HG02610 (cell line): ENCODE measurements around the gene SNRK.

Experiments used
- ATAC-seq: cut with Tn5 transposase; IDR thresholded peaks from one replicate; pipeline ENCODE4 v1.9.1; 2021; ENCODE audit warnings: mild to moderate bottlenecking, moderate library complexity; ENCODE audit not compliant: unreplicated experiment

The SNRK gene

DNA sequence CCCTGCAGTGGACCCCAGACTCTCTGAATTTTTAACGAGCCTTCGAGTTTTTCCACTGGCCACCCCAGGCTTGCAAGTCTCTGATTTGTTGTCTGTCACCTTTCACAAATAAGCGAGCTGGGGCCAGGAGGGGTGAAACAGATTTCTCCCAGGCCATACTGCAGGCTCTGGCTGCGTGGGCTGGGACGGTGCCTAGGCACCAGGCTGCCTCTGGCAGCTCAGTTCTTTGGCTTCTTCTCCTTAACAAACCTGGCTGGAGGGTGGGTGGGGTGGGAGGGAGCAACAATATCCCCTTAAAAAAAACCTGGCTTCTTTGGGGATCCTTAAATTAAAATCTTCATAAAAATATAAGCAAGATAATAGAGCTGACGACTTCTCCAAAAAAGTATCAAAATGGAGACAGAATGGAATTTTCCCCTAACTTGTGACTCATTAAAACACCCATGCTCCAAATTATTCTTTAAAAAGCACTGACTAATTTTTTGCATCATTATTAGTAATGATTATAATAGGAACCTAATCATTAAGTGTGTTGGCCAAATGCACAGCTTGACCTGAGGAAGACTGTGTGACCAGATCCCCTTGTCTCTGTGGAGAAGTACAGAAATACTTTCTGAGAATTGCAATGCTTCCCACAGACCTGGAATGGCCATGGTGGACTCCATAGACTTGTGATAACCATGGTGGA is 84.1 kb downstream of the SNRK start:
- no peak for ATAC-seq

DNA sequence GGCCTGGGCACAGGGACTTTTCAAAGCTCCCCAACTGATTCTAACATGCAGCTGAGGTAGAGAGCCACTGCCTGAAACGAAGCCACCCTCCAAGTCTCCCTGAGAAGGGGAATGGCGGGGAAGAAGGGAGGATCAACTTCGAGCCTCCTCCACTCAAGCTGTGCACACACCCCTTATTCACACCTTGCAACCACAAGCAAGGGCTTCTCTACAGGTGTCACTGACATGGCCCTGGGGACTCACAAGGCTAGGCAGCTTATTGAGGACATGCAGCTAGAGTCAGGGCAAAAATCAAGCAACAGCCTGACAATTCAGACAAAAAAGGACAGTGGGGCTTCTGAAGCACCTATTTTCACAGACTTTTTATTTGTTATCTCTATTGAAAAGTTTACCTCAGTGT is 85.2 kb downstream of the SNRK start:
- ATAC-seq, result no peak

DNA sequence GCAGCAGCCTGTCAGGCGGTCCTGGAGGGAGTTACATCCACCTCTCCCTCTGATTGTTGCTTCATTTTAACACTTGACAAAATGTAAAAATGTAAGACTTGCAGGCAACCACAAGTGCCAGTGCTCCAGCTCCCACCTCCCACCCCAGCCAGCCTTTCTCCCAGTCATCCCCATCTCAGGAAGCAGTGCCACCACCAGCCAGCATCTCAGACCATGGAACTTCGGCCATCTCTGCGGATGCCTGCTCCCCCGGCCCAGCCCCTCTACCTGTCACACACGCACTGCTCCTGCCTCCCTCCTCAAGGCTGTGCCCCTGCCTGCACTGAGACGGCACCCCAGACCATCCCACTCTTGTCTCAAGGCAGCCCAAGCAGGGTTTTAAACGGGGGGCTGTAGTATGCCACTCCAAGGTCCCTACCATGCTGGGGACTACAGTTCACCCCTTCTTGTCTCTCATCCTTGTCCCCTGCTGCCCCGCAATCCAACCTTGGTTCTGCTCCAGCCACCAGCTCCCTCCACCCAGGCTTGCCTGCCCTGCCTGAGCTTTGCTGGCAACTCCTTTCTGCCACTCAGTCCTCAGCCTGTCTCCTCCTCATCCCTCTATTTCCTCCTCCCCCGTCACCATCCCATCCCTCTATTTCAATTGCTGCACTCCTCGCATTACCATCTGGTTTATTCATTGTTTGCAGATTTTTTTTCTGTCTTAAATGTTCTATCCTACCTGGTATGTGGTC is 85.8 kb downstream of the SNRK start:
- no peak for ATAC-seq

DNA sequence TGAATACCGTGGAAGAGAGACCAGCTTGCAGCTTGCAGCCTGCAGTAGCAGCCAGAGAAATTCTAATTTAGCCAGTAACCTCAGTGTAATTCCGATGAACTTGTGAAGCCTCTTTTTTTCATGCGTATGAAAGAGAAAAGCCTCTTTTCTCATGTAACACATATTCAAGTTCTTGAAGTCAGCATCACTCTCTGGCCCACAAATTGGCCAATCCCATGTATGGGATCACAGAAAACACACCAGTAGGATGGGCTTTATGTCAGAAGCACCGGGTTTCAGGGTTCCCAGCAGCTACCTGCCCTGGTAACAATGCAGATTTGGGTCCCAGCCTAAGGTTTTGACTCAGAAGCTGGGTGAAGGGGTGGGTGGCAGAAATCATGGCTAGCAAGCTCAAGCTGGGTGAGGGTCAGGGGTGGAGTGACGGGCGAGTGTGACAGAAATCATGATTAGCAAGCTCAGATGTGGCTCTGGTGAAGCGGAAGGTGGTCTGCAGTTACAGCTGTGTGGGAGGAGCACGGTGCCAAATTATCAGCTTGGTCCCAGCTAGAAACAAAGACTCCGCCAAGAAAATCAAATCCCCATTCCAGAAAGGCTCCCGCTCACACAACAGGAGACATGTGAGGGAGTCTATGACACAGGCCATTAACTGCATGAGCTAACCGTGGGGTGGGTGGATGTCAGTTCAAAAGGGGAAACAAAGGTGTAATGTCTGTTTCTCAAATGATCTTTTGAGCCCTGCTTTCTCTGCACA is 86.6 kb downstream of the SNRK start:
- no peak for ATAC-seq

DNA sequence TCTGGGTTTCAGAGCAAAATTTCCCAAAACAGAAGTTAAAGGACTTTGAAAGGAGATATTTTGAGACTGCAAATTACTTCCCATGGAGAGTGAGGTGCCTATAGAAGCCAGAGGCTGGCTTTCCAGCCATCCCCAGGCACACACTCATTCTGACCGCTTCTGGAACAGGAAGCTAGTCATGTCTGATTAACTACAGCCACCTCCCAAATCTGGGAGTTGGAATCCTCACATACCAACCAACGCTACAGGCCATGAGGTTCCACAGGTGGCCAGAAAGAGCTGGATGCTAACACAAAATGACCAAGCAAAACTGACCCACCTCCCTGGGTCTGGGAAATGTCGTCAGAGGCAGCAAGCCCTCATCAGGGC is 87.2 kb downstream of the SNRK start:
- no peak for ATAC-seq

DNA sequence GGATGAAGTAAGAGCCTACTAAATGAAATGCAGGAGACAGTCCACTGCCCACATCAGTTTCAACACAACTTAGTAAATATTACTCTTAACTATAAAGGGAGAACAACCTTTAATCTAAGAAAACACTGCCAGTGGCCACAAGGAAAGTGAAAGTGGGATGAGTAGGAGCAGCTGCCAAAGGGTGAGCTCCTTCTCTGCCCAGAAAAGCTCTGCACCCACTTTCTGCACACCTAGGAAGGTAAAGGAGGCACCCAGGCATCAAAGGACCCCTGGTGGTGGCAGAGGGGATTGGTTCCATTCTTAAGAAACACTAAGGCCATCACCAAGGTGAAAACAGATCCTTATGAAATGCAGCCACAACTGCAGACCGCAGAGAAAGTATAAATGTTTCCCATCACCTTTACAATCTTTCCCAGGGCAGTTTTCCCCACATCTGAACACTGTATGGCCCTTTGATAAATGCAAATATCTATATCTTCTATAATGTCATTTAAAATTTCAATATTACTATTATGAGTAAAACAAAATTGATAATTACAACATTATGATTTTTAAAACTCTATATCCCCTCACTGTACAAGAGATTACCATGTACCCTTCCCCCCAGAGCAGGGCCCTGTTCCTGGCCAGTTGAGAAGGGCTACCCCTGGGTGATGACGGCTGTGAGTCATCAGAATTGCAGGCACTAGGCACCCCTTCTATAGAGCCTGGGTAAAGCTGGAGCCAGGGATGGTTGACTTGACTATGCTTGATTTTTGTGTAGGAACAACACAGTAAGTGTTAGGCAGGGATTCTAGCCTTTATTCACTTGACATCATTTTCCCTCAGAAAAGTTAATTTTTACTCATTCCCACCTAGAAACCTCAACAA is 92.0 kb downstream of the SNRK start:
- ATAC-seq, result peak; percentile 43

DNA sequence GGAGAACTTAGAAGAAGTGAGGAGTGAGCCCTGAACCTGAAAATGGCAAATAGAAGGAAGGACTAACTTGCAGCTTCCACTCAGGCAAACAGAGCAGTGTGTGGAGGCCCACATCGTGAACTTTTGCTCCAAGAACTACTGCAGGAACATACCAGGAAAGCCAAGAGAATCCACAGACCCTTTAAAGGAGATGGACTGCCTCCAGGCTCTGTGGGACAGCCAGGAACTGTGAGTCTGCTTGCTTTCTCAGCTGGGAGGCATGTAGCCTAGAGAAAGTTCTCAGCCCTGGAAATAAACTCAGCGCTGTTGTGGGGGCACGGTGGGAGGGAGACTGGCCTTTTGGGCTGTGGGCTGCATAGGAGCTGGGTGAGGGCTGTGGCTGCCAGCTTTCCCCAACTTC is 93.0 kb downstream of the SNRK start:
- ATAC-seq, result no peak

DNA sequence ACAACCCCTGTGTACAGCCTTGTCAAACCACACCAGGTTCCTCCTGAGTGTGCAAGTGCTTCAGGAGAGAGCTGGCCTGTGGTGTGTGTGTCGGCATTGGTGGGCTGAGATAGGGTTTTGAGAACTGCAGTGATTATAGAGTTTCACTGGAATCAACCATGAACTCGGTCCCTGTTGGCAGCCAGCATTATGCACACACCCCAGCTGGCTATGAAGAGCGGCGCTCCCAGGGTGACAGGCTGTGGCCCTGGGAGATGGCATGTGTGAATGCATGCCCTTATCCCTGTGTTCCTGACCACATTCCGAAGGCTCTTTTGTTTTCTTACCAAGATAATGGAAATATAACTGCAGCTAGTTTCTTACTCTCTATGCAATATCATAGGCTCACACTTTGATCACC is 101.8 kb downstream of the SNRK start:
- no peak for ATAC-seq

DNA sequence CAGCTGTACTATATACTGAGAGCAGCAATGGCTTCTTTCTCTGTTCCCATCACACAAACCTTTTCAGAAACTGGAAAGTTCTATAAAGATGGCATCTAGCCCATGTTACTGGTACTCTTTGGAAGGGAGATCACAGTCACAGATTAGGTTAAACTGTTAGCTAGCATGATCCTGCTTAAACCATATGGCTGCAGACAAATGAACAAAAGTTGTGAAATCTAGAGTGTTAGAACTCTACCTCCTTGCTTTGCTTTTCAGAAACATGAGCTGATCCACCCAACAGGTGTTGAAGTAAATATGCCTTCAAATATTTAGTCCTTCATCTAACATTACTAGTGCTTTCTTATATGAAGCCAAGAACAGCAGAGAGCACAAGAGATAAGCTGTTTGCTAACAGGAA is 102.6 kb downstream of the SNRK start:
- ATAC-seq, result no peak

DNA sequence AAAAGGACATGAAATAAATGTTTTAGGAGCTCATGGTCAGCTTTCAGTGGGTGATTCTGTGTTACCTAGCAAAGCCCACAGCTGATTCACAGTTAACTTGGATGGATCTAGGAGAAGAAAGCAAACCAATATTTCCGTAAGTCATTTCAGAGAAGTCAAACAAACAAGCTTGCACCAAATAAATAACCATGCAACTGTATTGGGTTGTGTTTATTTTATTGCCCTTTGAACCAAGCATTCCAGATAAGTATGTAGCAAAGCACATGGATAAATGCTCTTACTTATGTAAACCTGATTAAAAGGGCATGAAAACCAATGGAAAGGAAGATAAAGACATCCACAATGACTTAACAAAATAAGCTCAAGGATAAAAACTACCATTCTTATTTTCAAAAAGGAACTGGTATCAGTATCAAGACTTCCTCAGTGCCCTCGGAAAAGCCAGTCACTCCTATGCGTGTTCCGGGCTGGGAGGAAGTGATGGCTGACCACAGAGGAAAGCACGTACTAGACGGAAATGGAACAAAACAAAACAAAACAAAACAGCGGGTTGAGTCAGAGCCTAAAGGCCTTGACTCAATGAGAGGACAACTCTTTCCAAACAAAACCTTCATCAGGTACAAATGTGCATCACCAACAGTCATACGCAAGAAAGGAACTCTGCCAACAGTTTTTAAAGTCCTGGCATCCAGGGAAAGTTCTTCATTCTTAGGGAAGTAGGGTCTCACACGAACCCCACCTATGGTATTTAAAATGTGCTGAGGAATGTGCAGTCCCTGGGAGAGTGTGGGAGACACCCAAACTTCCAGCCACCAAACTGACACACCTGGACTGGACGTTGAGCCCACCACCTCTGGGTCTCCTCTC is 103.3 kb downstream of the SNRK start:
- ATAC-seq, result no peak

DNA sequence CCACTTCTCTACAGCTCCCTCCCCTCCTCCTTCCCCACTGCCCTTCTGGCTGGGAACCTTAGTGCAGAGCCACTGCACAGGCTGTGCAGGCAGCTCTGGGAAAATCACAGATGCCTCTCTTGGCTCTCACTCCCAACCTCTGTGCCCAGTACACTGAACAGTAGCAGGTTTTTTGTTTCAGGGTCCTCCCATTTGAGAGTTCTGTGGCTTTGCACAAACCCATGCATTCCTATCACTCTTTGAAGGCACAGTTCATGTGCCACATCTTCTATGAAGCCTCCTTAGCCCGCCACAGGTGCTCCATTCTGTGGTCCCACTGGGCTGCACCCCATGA is 103.9 kb downstream of the SNRK start:
- ATAC-seq, result no peak

DNA sequence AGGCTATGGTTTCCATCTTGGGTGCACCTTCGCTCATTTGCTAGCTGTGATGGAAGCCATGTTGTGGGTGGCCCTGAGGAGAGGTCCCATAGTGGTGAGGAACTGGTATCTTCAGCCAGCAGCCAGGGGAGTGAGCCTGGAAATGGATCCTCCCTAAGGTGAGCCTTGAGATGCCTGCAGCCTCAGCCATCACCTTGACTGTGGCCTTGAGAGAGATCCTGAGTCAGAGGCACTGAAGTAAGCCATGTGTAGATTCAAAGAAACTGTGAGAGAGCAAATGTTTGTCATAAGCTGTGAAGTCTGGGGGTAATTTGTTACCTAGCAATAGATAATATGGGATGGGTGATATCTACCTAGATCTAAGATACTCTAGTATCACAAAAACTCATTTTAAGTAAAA is 105.3 kb downstream of the SNRK start:
- no peak for ATAC-seq

DNA sequence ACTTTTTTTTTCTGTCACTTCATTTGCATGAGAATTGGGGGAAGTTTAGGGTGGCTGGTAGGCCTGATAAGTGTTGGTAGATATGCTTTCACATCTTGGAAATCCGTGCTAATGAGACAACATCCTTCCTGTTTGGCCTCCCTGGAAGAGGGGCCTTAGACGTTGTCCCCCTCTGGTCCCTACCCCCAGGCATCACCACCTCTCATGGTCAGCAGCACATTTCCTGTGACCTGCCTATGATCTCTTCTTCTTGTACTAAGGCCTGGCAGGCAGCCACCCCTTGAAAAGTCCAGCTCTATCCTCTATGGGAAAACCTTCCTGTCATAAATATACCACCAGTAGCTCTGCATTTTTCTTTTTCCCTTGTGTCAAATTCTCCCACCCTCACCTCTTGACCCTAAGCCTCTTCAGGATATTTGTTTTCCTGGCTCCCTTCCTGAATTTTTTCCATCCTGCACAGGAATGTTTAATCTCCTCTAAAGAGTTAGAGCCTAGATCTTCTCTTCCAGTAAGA is 107.8 kb downstream of the SNRK start:
- ATAC-seq, result no peak

DNA sequence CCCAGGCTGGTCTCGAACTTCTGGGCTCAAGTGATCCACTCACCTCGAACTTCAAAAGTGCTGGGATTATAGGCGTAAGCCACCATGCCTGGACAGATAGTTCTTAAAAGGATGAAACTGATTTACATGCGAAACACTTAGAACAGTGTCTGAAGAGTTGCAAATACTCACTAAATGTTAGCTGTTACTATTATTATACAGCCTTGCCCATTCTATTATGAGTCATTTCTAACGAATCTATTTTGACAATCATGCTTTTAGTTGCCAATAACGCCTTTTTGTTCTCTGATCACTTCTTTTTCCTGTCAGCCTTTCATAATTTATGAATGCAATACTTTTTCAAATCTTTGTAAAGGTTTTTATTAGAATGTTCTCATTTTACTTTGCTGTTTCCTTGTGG is 112.7 kb downstream of the SNRK start:
- no peak for ATAC-seq

DNA sequence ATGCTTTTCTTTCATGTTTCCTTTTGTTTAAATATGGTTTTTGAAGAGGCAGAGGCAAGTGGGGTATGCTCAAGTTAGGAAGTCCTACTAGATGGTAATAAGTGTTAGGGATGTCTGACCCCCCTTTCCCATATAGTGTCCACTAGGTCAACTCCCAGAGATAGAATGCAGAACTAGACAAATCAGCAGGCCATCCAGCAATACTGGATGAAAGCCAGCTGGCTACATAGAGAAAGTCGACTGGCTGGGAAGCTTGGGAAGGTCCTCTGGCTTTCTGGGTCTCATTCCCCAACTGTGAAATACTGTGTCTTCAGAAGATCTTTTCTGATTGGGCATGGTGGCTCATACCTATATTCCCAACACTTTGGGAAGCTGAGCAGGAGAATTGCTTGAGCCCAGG is 113.8 kb downstream of the SNRK start:
- ATAC-seq, result no peak
